Measurements from ENCODE around the gene CBLC. TPM values are rescaled to one million over a fixed set of nuclear protein-coding genes. Genes with fewer than 3 reads are reported as not detected.
A peak's percentile ranks its signal among the peaks of the same experiment; 100 is the strongest.

CBLC gene
- total RNA-seq, 4 donors from 2014 or later: 0.49 TPM; not detected in 3

GRCh38 chr19:44796701-44797115 is 19.0 kb downstream of the CBLC start:
- in situ Hi-C loops (cut with MboI; ENCODE audit: low sequenced_read_pairs in 4 of 4) (loop anchor here in 2 of 4 donors (5.0 kb wide), 1 partner anchor 46 kb away; no protein-coding TSS in a partner anchor), intact Hi-C loops (cut with DNase I; ENCODE audit: low total_unique reads) (no loop called here)
- Histone ChIP-seq H3K4me3 (no peak overlapping the region), H3K4me1 (peaks cover 9 to 14% of the 10 kb centered on the region in 2 donors), H3K27me3 (no peaks in the 10 kb centered on the region), H3K9me3 (no peaks in the 10 kb centered on the region), H3K27ac (peak overlapping the region; percentile 75 to 88 (median 79)), H3K36me3 (no peaks in the 10 kb centered on the region)
- DNase-seq (peak; percentile 38 to 70), ATAC-seq (peak; percentile 85 to 91)
- no peak for TF ChIP-seq CTCF (IDR thresholded peaks at IDR 0.05 in 4 of 5, conservative IDR thresholded peaks at IDR 0.05 in 1 of 5)
- no peak for TF ChIP-seq POLR2A (IDR thresholded peaks at IDR 0.05)

GRCh38 chr19:44799627-44800346 is 22.1 kb downstream of the CBLC start:
- intact Hi-C loops (cut with DNase I; ENCODE audit: low total_unique reads): loop anchor here (1.0 to 10.0 kb wide), 2 partner anchors 45 to 915 kb away; no protein-coding TSS in a partner anchor
- H3K27me3 ChIP-seq: no peaks in the 10 kb centered on the region
- in situ Hi-C loops (cut with MboI; ENCODE audit: low sequenced_read_pairs in 4 of 4): loop anchor here in 2 of 4 donors (5.0 kb wide), 1 partner anchor 43 kb away; no protein-coding TSS in a partner anchor
- H3K27ac ChIP-seq: no peak overlapping the region
- H3K9me3 ChIP-seq: no peaks in the 10 kb centered on the region
- no peak overlapping the region for H3K4me3 ChIP-seq
- TF ChIP-seq CTCF (IDR thresholded peaks at IDR 0.05 in 4 of 5, conservative IDR thresholded peaks at IDR 0.05 in 1 of 5): no peak
- no peak for TF ChIP-seq POLR2A (IDR thresholded peaks at IDR 0.05)
- ATAC-seq: no peak
- no peak for DNase-seq
- peaks cover 9 to 14% of the 10 kb centered on the region in 2 donors for H3K4me1 ChIP-seq
- H3K36me3 ChIP-seq: no peaks in the 10 kb centered on the region

GRCh38 chr19:44800461-44800860 is 22.8 kb downstream of the CBLC start:
- Histone ChIP-seq H3K27me3 (no peaks in the 10 kb centered on the region), H3K4me3 (no peak overlapping the region), H3K27ac (no peak overlapping the region), H3K36me3 (no peaks in the 10 kb centered on the region), H3K9me3 (no peaks in the 10 kb centered on the region), H3K4me1 (peaks cover 9 to 14% of the 10 kb centered on the region in 2 donors)
- DNase-seq: peak; percentile 48 to 73
- peak; percentile 73 to 88 for ATAC-seq
- intact Hi-C loops (cut with DNase I; ENCODE audit: low total_unique reads) (loop anchor here (1.0 to 10.0 kb wide), 2 partner anchors 44 to 914 kb away; no protein-coding TSS in a partner anchor), in situ Hi-C loops (cut with MboI; ENCODE audit: low sequenced_read_pairs in 4 of 4) (no loop called here)
- TF ChIP-seq CTCF (IDR thresholded peaks at IDR 0.05 in 4 of 5, conservative IDR thresholded peaks at IDR 0.05 in 1 of 5) (peak; percentile 86 to 95 (median 89)), POLR2A (IDR thresholded peaks at IDR 0.05) (no peak)

- intact Hi-C loops (cut with DNase I; ENCODE audit: low total_unique reads) (loop anchor here (10.0 kb wide), 1 partner anchor 911 kb away; no protein-coding TSS in a partner anchor), in situ Hi-C loops (cut with MboI; ENCODE audit: low sequenced_read_pairs in 4 of 4) (no loop called here)
- H3K9me3 ChIP-seq: no peaks in the 10 kb centered on the region
- no peak for TF ChIP-seq POLR2A (IDR thresholded peaks at IDR 0.05)
- no peak for TF ChIP-seq CTCF (IDR thresholded peaks at IDR 0.05 in 4 of 5, conservative IDR thresholded peaks at IDR 0.05 in 1 of 5)
- peaks cover 8 to 12% of the 10 kb centered on the region in 2 donors for H3K4me1 ChIP-seq
- ATAC-seq (peak in 1 of 2 donors; percentile 38), DNase-seq (no peak)
- H3K27ac ChIP-seq: no peak overlapping the region
- H3K36me3 ChIP-seq: no peaks in the 10 kb centered on the region
- H3K27me3 ChIP-seq: no peaks in the 10 kb centered on the region
- H3K4me3 ChIP-seq: no peak overlapping the region
These were observed 26.0 kb downstream of the CBLC start for GRCh38 chr19:44803442-44804428.

Measured in gastrocnemius medialis (tissue), 4 donors.